ENCODE measurements around the gene SIRT2. TPM values are rescaled to one million over a fixed set of nuclear protein-coding genes. Genes with fewer than 3 reads are reported as not detected.

SIRT2 gene
- polyA plus RNA-seq, 1 donor (not counting 4 experiments of a cell fraction or from before 2014, with no cell fraction given): 46.6 TPM

DNA sequence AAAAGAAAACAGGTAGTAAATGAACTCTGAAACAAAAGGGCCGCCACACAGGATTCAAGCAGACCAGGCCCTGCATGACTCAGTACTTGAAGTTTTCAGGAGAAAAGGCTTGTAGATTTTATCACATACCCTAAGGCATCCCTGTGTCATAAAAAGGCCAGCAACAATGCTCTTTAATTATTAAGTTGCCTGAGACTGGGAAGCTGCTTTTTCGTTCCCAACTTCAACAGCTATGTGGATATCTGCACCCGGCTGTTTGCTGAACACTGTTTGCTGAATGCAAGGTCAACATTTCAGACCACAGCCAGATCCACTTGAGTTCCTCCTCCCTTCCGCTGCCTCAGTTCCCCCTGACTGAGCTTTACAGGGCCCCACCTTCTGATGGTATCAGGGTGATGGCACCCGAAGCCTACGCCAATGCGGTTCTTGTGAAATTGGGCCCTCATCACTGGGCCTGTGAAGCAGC lies 61.7 kb downstream of the SIRT2 start:
- DNase-seq (ENCODE audit: low read depth, low spot score) (no peak), FAIRE-seq (peak; percentile 68)
- H3K27ac ChIP-seq (ENCODE audit: control insufficient read depth, insufficient read depth, low read length): peak overlapping the region; percentile 80
- dilution Hi-C loops (cut with MboI; ENCODE audit: extremely low pct_ligation_motif_present, low sequenced_read_pairs): no loop called here
- H3K9me3 ChIP-seq (ENCODE audit: control insufficient read depth, low read depth, low read length): no peaks in the 10 kb centered on the region
- no peaks in the 10 kb centered on the region for H3K27me3 ChIP-seq (ENCODE audit: control insufficient read depth, extremely low read depth, insufficient read depth, low read length)
- H3K4me2 ChIP-seq (ENCODE audit: control insufficient read depth, extremely low read depth, insufficient read depth, low read depth, low read length): peak overlapping the region; percentile 67
- H3K36me3 ChIP-seq (ENCODE audit: control insufficient read depth in 2 of 2, extremely low read depth in 1 of 2, insufficient read depth in 2 of 2, low read length in 2 of 2): peaks cover 33 to 47% of the 10 kb centered on the region in 2 experiments
- H3K4me1 ChIP-seq (ENCODE audit: control insufficient read depth, extremely low read depth, insufficient read depth, low read length): peaks cover 57% of the 10 kb centered on the region
- peaks cover 21% of the 10 kb centered on the region for H3K79me2 ChIP-seq (ENCODE audit: control insufficient read depth, insufficient read depth, low read length)
- H3K9me1 ChIP-seq (ENCODE audit: control insufficient read depth, extremely low read depth, insufficient read depth, low read length): peaks cover 8% of the 10 kb centered on the region
- peaks cover 9% of the 10 kb centered on the region for H4K20me1 ChIP-seq (ENCODE audit: control insufficient read depth, extremely low read depth, insufficient read depth, low read length)
- no peak for TF ChIP-seq EZH2 (IDR thresholded peaks at IDR 0.05; ENCODE audit: low read length)
- TF ChIP-seq, protein P1, sequence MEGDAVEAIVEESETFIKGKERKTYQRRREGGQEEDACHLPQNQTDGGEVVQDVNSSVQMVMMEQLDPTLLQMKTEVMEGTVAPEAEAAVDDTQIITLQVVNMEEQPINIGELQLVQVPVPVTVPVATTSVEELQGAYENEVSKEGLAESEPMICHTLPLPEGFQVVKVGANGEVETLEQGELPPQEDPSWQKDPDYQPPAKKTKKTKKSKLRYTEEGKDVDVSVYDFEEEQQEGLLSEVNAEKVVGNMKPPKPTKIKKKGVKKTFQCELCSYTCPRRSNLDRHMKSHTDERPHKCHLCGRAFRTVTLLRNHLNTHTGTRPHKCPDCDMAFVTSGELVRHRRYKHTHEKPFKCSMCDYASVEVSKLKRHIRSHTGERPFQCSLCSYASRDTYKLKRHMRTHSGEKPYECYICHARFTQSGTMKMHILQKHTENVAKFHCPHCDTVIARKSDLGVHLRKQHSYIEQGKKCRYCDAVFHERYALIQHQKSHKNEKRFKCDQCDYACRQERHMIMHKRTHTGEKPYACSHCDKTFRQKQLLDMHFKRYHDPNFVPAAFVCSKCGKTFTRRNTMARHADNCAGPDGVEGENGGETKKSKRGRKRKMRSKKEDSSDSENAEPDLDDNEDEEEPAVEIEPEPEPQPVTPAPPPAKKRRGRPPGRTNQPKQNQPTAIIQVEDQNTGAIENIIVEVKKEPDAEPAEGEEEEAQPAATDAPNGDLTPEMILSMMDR (optimal IDR thresholded peaks at IDR 0.05 in 1 of 3, IDR thresholded peaks at IDR 0.05 in 1 of 3, conservative IDR thresholded peaks at IDR 0.05 in 1 of 3; ENCODE audit: extremely low read depth in 1 of 3, insufficient read depth in 2 of 3, low read length in 3 of 3): no peak
- peak overlapping the region in 2 of 3 experiments; percentile 3 to 14 for H3K4me3 ChIP-seq (ENCODE audit: control insufficient read depth in 2 of 3, extremely low read depth in 1 of 3, insufficient read depth in 2 of 3, low read depth in 1 of 3, low read length in 3 of 3)
- no peak overlapping the region for H2AFZ ChIP-seq (ENCODE audit: control insufficient read depth, low read length)
- H3K9ac ChIP-seq (ENCODE audit: control insufficient read depth, extremely low read depth, insufficient read depth, low read length): peak overlapping the region; percentile 71

DNA sequence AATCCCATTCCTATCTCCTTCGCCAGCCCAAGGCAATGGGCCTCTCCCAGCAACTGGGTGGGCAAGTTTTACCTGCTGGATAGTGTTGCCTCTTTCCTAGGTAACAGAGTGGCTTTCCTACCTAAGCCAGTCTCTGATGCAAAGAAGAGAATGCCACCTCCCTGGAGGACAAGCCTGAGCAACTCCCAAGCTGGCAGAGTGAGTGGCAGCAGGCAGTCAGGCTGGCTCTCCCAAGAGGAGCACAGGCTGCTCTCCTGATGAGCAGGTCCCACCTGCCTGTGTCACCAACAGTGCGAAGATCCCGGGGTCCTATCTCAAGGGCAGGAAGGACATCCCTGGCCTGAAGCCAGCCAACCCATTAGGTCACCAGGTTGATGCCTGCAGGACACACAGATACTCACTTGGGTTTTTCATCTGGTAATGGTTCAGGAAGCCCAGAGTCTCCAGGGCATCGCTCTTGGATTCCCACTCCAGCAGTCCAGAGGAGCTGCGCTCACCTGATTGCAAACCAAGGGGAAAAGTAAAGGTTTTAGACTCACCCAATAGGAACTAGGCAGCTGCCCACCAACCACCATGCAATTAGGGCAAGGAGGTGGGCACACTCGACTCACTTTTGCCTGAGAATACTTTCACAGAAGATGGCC lies 62.3 kb downstream of the SIRT2 start:
- Histone ChIP-seq H2AFZ (ENCODE audit: control insufficient read depth, low read length) (no peak overlapping the region), H3K4me3 (ENCODE audit: control insufficient read depth in 2 of 3, extremely low read depth in 1 of 3, insufficient read depth in 2 of 3, low read depth in 1 of 3, low read length in 3 of 3) (peak overlapping the region in 2 of 3 experiments; percentile 14 to 25), H4K20me1 (ENCODE audit: control insufficient read depth, extremely low read depth, insufficient read depth, low read length) (peaks cover 8% of the 10 kb centered on the region), H3K9ac (ENCODE audit: control insufficient read depth, extremely low read depth, insufficient read depth, low read length) (peak overlapping the region; percentile 71), H3K36me3 (ENCODE audit: control insufficient read depth in 2 of 2, extremely low read depth in 1 of 2, insufficient read depth in 2 of 2, low read length in 2 of 2) (peaks cover 28 to 41% of the 10 kb centered on the region in 2 experiments), H3K79me2 (ENCODE audit: control insufficient read depth, insufficient read depth, low read length) (peaks cover 15% of the 10 kb centered on the region), H3K27ac (ENCODE audit: control insufficient read depth, insufficient read depth, low read length) (peak overlapping the region; percentile 80), H3K4me2 (ENCODE audit: control insufficient read depth, extremely low read depth, insufficient read depth, low read depth, low read length) (peak overlapping the region; percentile 67), H3K27me3 (ENCODE audit: control insufficient read depth, extremely low read depth, insufficient read depth, low read length) (no peaks in the 10 kb centered on the region), H3K4me1 (ENCODE audit: control insufficient read depth, extremely low read depth, insufficient read depth, low read length) (peaks cover 59% of the 10 kb centered on the region), H3K9me1 (ENCODE audit: control insufficient read depth, extremely low read depth, insufficient read depth, low read length) (peaks cover 8% of the 10 kb centered on the region), H3K9me3 (ENCODE audit: control insufficient read depth, low read depth, low read length) (no peaks in the 10 kb centered on the region)
- FAIRE-seq (no peak), DNase-seq (ENCODE audit: low read depth, low spot score) (no peak)
- dilution Hi-C loops (cut with MboI; ENCODE audit: extremely low pct_ligation_motif_present, low sequenced_read_pairs): no loop called here
- TF ChIP-seq, protein P1 (optimal IDR thresholded peaks at IDR 0.05 in 1 of 3, IDR thresholded peaks at IDR 0.05 in 1 of 3, conservative IDR thresholded peaks at IDR 0.05 in 1 of 3; ENCODE audit: extremely low read depth in 1 of 3, insufficient read depth in 2 of 3, low read length in 3 of 3): no peak
- TF ChIP-seq EZH2 (IDR thresholded peaks at IDR 0.05; ENCODE audit: low read length): no peak
